ENCODE data around the gene FRMPD4. TPM values are rescaled to one million over a fixed set of nuclear protein-coding genes. Genes with fewer than 3 reads are reported as not detected.
A peak's percentile ranks its signal among the peaks of the same experiment; 100 is the strongest.

Gene FRMPD4
- total RNA-seq, 1 donor from 2014 or later: 0.13 TPM

DNA sequence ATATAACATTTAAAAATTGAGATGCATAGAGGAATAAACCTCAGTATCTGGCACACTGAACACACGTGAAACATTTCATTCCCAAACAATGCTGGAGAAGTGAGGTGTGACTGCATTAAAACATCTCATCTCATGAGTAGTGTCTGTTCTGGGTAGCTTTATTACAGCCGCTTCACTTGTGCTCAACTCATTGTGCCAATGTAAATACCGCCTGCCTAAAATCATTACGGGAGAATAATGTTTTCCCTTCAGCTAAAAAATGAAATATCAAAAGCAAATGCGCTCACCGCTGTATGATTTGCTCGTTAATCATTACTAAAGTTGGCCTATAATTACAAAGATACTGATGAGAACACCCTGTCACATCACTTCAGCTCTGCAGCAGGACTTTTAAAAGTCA is 542.8 kb downstream of the FRMPD4 start:
- intact Hi-C loops (cut with DNase I): no loop called here
- no peak for DNase-seq (ENCODE audit: low spot score)
- ATAC-seq: no peak

DNA sequence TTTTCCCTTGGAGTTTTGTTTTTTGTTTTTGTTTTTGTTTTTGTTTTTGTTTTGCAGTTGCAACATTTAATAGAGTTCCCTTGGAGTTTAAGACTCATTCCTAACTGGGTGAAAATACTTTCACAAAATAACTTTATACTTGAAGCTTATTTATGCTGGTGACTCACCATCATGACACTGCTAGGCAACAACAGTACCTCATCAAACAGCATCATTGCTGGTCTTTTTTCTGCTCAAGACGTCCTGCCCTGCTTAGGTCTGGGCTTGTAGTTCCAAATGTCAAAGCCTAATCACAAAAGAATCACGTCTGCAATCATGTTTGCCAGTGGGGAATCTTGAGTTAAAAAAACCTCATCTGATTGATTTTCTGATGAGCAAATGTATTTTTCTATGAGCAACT is 547.3 kb downstream of the FRMPD4 start:
- intact Hi-C loops (cut with DNase I): no loop called here
- DNase-seq (ENCODE audit: low spot score) (no peak), ATAC-seq (no peak)

DNA sequence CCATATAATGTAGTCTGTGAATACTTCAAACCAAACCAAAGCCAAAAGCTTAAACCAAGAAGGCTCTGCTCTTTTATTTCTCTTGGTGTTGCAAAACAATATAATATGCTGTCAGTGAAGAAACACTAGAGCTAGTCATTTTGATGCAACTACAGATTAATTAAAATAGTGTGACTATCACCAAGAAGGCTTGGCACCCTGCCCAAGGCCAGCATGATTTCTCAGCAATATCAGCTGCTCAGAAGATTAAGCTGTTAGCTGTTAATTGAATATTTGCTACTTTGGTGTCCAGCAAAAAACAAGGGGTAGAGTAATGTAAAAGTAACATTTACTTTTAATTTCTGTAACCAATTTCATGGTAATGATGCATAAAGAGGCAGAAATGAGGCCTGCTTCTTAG is 548.1 kb downstream of the FRMPD4 start:
- intact Hi-C loops (cut with DNase I): no loop called here
- DNase-seq (ENCODE audit: low spot score): no peak
- no peak for ATAC-seq

DNA sequence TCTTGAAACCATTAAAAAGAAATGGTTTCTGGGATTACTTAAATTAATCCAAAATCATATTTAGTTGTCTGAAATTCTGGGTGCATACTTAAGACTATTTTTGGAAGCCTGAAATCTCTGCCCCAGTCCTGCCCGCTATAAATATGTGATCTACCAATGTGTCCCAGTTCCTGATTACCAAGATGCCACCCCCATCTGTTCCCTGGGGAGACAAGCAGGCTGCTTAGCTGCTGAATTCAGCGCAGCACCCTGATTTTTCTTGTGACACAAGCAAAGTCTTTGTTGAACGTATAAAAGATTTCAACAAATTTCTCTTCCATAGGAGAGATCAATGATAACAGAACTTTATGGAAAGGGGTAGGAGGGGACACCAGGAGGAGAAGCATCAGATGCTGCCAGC is 552.4 kb downstream of the FRMPD4 start:
- DNase-seq (ENCODE audit: low spot score) (no peak), ATAC-seq (no peak)
- intact Hi-C loops (cut with DNase I): no loop called here

DNA sequence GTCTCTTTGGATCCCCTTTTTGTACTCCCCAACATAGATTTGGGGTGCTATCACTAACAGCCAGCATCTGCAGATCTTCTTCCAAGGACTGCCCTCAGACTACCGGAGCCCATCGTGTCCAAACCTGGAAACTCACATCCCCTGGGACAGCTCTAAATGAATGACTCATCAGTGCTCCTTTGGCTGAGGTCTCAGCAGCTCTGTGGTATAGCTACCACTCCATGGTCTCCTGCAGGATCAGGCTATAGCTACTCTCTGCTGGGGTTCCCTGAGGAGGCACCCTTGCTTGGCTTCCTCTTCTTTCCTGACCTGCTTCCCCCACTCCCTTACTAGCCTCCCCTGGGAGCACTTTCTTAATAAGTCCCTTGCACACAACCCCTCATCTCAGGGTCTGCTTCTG is 555.5 kb downstream of the FRMPD4 start:
- intact Hi-C loops (cut with DNase I): no loop called here

DNA sequence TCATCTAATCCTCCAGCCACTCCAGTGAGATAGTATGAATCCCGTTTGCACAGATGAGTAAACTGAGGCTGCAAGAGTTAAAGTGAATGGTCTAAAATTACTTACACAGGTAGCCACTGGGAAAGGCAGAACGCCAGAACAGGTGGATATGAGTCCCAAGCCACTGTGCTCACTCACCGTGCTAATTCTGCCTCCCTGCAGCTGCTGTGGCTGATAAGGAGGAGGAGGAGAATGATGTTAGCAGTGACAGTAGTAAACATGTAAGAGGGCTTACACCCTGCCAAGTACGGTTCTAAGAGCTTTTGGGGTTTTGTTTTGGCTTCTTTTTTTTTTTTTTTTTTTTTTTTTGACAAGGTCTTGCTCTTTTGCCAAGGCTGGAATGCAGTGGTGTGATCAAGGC is 562.5 kb downstream of the FRMPD4 start:
- intact Hi-C loops (cut with DNase I): no loop called here
- DNase-seq (ENCODE audit: low spot score): no peak
- no peak for ATAC-seq

More for the DNA sequence above, 555.5 kb downstream of the FRMPD4 start:
- DNase-seq (ENCODE audit: low spot score) (no peak), ATAC-seq (no peak)

DNA sequence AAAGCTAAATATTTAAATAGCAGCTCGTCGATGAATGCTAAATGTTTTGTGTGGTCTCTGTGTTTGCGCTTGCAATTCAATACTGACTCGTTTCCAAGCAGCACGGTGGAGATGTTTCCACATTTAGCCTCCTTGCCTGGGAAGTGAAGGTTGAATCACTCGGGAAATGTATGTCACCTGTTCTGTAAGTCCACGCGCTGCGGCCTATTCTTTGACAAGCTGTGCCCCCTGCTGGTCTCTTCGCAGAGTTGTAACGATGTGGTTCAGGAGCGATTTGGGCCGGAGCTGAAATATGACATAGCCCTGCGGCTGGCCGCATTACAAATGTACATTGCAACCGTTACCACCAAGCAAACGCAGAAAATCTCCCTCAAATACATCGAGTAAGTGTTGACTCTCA is 563.4 kb downstream of the FRMPD4 start:
- ATAC-seq (peak; percentile 36), DNase-seq (ENCODE audit: low spot score) (no peak)
- intact Hi-C loops (cut with DNase I): no loop called here

DNA sequence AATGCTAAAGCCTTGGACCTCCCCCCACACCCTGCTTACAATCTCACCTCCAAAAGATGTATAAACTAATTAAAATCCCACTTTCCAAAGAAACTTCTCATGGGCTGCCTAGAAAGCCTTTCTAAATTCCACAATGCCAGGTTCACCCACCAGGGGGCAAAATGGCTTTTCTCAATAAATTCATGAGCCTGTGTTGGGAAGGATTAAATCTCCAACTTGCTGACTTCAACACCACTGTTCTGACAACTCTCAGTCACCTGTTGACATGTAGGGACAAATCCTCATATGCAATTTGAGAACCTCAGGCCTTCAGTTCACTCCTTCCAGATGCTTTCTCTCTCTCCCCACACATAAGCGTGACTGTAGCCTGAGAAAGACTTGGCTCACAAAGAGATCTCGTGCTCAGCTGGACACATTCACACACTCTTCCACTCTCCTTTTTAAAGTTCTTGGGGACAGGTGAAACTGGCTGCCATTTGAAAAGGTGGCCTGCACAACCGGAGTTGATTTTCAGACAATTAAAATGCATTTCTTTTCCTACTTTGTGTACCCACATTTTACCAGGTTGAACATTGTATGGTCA is 564.3 kb downstream of the FRMPD4 start:
- ATAC-seq (no peak), DNase-seq (ENCODE audit: low spot score) (no peak)
- intact Hi-C loops (cut with DNase I): no loop called here

DNA sequence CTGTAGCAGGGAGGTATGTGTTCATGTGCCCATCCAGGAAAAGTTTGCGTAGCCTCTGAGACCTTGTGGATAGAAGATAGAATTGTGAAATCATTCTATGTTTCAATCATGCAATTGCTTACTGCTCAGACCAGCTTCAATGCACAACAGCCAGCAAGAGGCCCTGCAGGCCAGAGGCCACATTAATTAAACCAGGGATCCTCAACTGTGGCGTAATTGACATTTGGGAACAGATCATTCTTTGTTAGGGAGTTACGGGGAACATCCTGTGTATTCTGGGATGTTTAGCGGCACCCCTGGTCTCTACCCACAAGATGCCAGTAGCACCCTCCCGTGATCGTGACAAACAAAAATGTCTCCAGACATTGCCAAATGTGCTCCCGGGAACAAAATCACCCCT is 566.4 kb downstream of the FRMPD4 start:
- intact Hi-C loops (cut with DNase I): no loop called here
- ATAC-seq: no peak
- DNase-seq (ENCODE audit: low spot score): no peak

DNA sequence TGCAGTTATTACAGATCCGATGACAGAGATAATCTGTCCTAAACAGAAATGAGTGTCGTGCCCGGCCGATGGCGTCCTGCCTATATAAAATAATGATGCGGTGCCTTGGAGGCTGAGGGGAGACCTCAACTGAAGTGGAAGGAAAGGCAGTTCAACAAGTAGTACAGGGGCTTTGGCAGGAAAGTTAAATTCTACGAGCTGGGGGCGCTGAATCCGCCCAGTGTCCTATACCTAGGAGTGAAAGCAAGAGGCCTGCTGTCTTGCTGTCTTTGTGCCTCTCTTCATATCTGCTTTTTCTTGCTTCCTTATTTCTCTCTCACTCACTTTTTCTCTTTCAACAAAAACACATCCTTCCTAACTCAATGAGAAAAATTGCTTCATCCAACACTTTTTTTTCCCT is 570.8 kb downstream of the FRMPD4 start:
- intact Hi-C loops (cut with DNase I): no loop called here
- ATAC-seq (no peak), DNase-seq (ENCODE audit: low spot score) (no peak)

DNA sequence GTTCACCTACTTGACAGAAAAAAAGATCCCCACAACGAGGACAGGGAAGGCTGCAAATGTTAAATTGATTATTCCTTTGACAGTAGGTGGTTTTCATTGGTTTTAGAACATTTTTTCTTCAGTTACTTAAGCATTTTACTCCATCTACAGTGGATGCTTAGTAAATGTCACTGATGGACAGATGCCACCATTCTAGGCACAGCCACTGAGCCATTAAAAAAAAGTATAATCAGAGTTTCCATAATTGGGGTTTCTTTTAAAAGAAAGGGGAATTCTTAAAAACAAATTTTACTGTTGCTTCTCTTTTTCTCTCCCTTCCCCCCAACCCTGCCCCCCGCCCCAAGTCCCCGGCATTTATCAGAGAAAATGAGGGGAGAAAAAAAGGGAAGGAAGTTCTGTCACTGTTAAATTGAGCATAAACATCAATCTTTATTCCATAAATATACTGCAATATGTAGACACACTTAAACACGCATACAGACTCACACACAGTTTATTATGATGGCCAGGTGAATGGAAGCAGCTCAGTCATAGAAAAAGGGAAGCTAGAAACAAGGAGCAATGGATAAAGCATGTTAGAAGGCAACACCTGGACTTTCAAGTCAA is 573.3 kb downstream of the FRMPD4 start:
- DNase-seq (ENCODE audit: low spot score): no peak
- no peak for ATAC-seq
- intact Hi-C loops (cut with DNase I): no loop called here

DNA sequence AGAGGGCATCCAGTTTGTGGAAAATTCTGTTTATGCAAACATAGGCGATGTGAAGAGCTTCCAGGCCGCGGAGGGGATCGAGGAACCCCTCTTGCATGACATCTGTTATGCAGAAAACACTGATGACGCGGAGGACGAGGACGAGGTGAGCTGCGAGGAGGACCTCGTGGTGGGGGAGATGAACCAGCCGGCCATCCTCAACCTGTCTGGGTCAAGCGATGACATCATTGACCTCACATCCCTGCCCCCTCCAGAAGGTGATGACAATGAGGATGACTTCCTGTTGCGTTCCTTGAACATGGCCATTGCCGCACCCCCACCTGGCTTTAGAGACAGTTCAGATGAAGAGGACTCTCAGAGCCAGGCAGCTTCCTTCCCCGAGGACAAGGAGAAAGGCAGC is 578.3 kb downstream of the FRMPD4 start:
- no peak for ATAC-seq

DNA sequence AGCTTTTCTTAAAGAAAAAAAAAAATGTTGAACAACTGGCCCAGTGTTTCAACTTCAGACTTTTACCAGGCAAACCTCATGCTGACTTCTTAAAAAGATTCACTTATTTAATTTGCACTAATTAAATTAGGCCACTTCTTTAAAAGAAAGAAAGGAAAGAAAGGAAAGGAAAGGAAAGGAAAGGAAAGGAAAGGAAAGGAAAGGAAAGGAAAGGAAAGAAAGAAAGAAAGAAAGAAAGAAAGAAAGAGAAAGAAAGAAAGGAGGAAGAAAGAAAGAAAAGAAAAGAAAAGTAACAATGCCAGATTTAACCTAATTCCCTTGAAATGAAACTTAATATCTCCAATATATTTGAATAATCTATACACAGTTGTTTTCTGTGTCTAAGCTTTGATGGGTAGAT is 581.6 kb downstream of the FRMPD4 start:
- DNase-seq (ENCODE audit: low spot score) (no peak), ATAC-seq (no peak)
- intact Hi-C loops (cut with DNase I): no loop called here

More for the DNA sequence above, 578.3 kb downstream of the FRMPD4 start:
- DNase-seq (ENCODE audit: low spot score): no peak
- intact Hi-C loops (cut with DNase I): no loop called here

DNA sequence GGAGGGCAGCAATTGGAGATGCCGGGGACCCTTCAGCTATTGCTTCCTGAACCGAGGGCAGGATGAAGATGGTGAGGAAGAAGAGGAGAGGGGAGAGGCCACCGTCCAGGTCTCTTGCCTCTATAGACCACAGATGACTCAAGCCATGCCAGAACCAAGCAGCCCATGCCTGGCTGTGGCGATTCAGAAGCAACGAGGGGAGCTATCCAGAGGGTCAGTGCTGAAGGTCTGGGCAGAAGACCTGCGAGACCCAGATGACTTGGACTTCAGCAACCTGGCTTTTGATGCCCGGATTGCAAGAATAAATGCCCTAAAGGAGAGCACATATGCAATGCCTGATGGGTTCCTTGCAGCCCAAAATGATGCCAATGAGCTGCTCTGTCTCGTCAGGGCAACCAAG is 582.8 kb downstream of the FRMPD4 start:
- intact Hi-C loops (cut with DNase I): no loop called here
- DNase-seq (ENCODE audit: low spot score): no peak
- ATAC-seq: no peak

DNA sequence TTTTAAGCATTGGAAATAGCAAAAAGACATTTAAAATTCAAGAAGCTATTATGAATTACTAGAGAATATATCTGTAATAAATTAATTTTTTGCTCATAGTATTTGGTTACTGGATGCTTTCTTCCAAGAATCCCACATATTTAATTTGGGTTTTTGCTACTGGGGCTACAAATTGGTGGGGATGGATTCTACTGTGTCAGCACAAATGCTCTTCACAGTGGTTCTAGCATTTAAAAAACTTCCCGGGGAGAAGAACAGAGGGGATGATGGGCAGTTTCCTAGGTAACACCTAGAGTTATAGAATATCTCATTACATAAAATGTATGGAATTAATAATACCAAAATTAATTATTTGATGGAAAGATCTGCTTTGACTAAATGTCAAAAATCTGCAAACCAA is 584.0 kb downstream of the FRMPD4 start:
- ATAC-seq (no peak), DNase-seq (ENCODE audit: low spot score) (no peak)
- intact Hi-C loops (cut with DNase I): no loop called here

DNA sequence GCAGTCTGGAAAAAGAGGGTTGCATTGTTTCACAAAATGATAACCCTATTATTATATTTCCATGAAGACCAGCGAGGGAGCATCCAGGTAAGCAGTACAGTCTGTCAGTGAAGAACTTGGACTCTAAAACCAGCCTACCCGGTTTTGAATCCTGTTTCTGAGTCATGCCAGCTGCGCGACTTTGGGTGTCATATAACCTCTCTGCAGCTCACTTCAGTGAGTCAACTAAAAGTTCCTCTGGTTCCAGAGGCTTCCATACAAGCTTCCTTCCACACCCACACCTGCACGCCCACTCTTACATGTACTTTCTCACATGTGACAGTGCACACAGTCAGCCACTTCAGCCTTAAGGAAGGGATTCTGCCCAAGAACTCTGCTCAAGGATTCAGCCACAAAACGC is 603.1 kb downstream of the FRMPD4 start:
- no peak for DNase-seq (ENCODE audit: low spot score)
- intact Hi-C loops (cut with DNase I): no loop called here
- ATAC-seq: no peak

DNA sequence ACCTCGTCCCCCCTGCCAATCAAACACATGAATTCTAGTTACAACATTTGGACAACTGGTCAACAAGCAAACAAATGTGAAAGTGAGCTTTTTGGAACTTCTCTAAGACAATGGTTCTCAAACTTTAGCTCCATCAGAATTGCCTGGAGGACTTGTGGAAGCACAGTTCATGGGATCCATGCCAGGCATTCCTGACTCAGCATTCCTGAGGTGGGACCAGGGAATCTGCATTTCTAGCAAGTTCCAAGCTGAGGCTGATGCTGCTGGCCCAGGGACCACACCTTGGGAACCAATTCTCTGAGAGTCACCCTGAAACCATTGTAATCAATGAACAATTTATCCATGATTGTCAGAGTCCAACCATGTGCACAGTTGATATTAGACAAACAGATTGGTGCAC is 609.2 kb downstream of the FRMPD4 start:
- no peak for ATAC-seq
- no peak for DNase-seq (ENCODE audit: low spot score)
- intact Hi-C loops (cut with DNase I): no loop called here

DNA sequence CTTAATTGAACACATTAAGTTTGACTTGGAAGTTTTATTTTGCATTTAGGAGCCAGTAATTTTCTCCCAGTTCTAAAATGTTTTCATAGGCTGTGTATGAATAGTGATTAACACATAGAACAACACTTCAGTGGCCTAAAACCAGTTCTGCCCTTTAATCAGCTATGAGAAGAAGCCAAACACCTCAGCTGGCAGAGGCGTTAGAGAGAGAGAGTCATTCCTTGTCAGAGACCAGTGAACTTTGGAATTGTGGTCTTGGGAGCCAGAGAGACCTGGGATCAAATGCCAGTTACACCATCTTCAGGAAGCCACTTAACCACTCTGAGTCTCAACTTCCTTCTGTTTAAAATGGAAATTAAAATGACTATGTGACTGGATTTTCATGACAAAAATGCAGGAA is 613.6 kb downstream of the FRMPD4 start:
- DNase-seq (ENCODE audit: low spot score) (no peak), ATAC-seq (no peak)
- intact Hi-C loops (cut with DNase I): no loop called here

DNA sequence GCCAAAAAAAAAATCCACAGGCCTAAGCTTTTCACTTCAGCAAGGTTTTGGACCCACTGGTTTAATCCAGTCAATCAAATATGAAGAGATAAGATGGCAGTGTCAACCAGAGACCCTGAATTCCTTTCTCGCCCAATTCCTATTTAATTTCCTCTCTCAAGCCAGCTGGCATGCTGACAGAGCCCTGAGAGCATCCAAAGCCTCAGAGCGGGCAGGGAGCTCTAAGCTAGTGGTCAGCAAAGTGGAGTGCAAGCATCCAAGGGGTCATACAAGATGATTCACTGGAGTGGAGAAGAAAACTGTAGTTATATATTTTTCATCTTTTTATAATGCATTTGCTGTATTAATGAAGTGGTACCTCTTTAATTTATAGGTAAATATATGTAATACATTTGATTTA is 615.1 kb downstream of the FRMPD4 start:
- DNase-seq (ENCODE audit: low spot score) (no peak), ATAC-seq (no peak)
- intact Hi-C loops (cut with DNase I): no loop called here

DNA sequence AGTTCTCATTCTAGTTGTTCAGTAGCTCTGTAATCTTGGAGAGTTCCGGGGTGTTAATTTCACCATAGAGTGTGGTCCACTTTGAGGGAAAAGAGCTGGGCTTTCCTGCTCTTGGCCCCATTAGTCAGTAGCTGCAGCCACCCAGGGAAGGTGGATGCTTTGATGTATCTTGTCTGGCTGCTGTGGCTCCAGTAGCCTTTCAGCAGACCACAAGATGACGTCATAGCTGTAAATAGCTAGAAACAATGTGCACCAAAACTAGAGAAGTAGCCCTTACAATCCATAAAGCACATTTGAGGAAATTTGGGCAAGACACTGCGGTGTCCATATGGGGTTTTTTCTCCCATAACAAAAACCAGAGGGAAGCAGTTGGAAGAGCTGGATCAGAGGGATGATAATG is 620.0 kb downstream of the FRMPD4 start:
- intact Hi-C loops (cut with DNase I): no loop called here
- DNase-seq (ENCODE audit: low spot score) (no peak), ATAC-seq (no peak)

DNA sequence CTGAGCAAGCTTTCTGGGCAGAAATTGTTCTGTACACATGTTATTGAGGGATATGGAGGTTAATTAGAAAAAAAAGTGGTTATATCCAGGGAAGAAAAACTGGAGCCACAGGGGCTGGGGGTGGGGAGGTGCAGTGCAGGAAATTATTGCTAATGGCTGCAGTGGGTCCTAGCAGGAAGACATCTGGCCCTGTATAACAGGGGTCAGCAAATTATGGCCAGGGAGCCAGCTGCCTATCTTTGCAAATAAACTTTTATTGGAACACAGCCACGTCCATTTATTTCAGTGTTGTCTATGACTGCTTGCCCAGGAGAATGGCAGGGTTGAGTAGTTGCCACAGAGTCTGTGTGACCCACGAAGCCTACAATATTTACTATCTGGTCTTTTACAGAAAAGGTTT is 629.6 kb downstream of the FRMPD4 start:
- intact Hi-C loops (cut with DNase I): no loop called here
- ATAC-seq (no peak), DNase-seq (ENCODE audit: low spot score) (no peak)

All from sciatic nerve (tissue), 2 donors.